WTC11 (cell line): Measurements from ENCODE around the gene TSKU. TPM values are rescaled to one million over a fixed set of nuclear protein-coding genes. Genes with fewer than 3 reads are reported as not detected.

Experiments
- ATAC-seq: fragments of 200-7000 bp; cut with Tn5 transposase; 2 replicates; pipeline ENCODE4 v1.10.0; 2021; ENCODE audit warnings: mild to moderate bottlenecking, moderate library complexity
- CTCF ChIA-PET: fragments of 300-600 bp; sonication (Branson Sonifier 250); formaldehyde crosslinking; loops from one replicate; lab custom pipeline; 2021; ENCODE audit warnings: antibody characterized with exemption; lab: Charles Lee
- POLR2A ChIA-PET: fragments of 350-600 bp; sonication (Branson Sonifier 250); formaldehyde crosslinking; loops from one replicate; lab custom pipeline; 2021; ENCODE audit warnings: antibody characterized with exemption; lab: Charles Lee
- DNase-seq: peaks from one replicate; pipeline ENCODE4 v3.0.0; 2021; ENCODE audit warnings: low spot score
- H3K27ac Mint-ChIP-seq: 2 replicates; pipeline ENCODE4 v1.8.0; 2021; ENCODE audit warnings: mixed read lengths
- H3K27me3 Mint-ChIP-seq: 2 replicates; pipeline ENCODE4 v1.8.0; 2021; ENCODE audit warnings: low read depth, mild to moderate bottlenecking, moderate library complexity, mixed read lengths
- H3K36me3 Mint-ChIP-seq: 2 replicates; pipeline ENCODE4 v1.8.0; 2021; ENCODE audit warnings: mixed read lengths
- H3K4me1 Mint-ChIP-seq: 2 replicates; pipeline ENCODE4 v1.8.0; 2022; ENCODE audit warnings: mixed read lengths
- H3K4me3 Mint-ChIP-seq: 2 replicates; pipeline ENCODE4 v1.8.0; 2021; ENCODE audit warnings: mild to moderate bottlenecking, moderate library complexity, mixed read lengths
- H3K9me3 Mint-ChIP-seq: 2 replicates; pipeline ENCODE4 v1.8.0; 2021; ENCODE audit warnings: mixed read lengths
- CREB1 ChIP-seq: sonication (generic); formaldehyde crosslinking; IDR thresholded peaks from 2 replicates; pipeline ENCODE4 v1.8.0; 2023; ENCODE audit warnings: mild to moderate bottlenecking, missing genetic modification reagents
- ETV6 ChIP-seq: sonication (generic); formaldehyde crosslinking; IDR thresholded peaks from 2 replicates; pipeline ENCODE4 v1.8.1; 2022; ENCODE audit warnings: mild to moderate bottlenecking, missing genetic modification reagents
- FOXJ3 ChIP-seq: sonication (generic); formaldehyde crosslinking; IDR thresholded peaks from 2 replicates; pipeline ENCODE4 v1.9.0; 2021; ENCODE audit warnings: missing genetic modification reagents, mild to moderate bottlenecking, borderline replicate concordance
- IRF2 ChIP-seq: sonication (generic); formaldehyde crosslinking; IDR thresholded peaks from 2 replicates; pipeline ENCODE4 v1.8.0; 2022; ENCODE audit warnings: low read depth, missing genetic modification reagents, borderline replicate concordance
- KAT7 ChIP-seq: sonication (generic); formaldehyde crosslinking; IDR thresholded peaks from 2 replicates; pipeline ENCODE4 v1.8.1; 2023; ENCODE audit warnings: missing genetic modification reagents, mild to moderate bottlenecking, borderline replicate concordance
- NFYB ChIP-seq: sonication (generic); formaldehyde crosslinking; conservative IDR thresholded peaks from 2 replicates; pipeline ENCODE4 v1.8.0; 2022; ENCODE audit warnings: low read depth, missing genetic modification reagents
- NR1H2 ChIP-seq: sonication (generic); formaldehyde crosslinking; IDR thresholded peaks from 2 replicates; pipeline ENCODE4 v1.9.0; 2021; ENCODE audit warnings: mild to moderate bottlenecking, moderate library complexity, missing genetic modification reagents
- OVOL2 ChIP-seq: fragments of 250-450 bp; sonication (Bioruptor Pico); IDR thresholded peaks from 2 replicates; pipeline ENCODE4 v1.9.0; 2021; ENCODE audit warnings: mild to moderate bottlenecking, borderline replicate concordance
- RORB ChIP-seq: fragments of 250-450 bp; sonication (Bioruptor Pico); IDR thresholded peaks from 2 replicates; pipeline ENCODE4 v1.9.0; 2021; ENCODE audit warnings: mild to moderate bottlenecking
- SOX15 ChIP-seq: fragments of 250-450 bp; sonication (Bioruptor Pico); IDR thresholded peaks from 2 replicates; pipeline ENCODE4 v1.9.0; 2021; ENCODE audit warnings: mild to moderate bottlenecking
- SP1 ChIP-seq: sonication (generic); formaldehyde crosslinking; conservative IDR thresholded peaks from 2 replicates; pipeline ENCODE4 v1.8.1; 2022; ENCODE audit warnings: missing genetic modification reagents
- TEAD1 ChIP-seq: sonication (generic); formaldehyde crosslinking; IDR thresholded peaks from 2 replicates; pipeline ENCODE4 v1.8.0; 2022; ENCODE audit warnings: mild to moderate bottlenecking, missing genetic modification reagents
- ZNF219 ChIP-seq: sonication (generic); formaldehyde crosslinking; IDR thresholded peaks from 2 replicates; pipeline ENCODE4 v1.8.0; 2023; ENCODE audit warnings: missing genetic modification reagents, mild to moderate bottlenecking, borderline replicate concordance
- ZNF423 ChIP-seq: fragments of 250-450 bp; sonication (Bioruptor Pico); IDR thresholded peaks from 2 replicates; pipeline ENCODE4 v2.1.2; 2022; ENCODE audit warnings: mild to moderate bottlenecking, moderate library complexity
- total RNA-seq: library from RNA; stranded (reverse); gene quantifications from 3 replicates; pipeline ENCODE4 v1.2.3, GENCODE V29; 2021
- TF ChIP-seq, protein P1 (sequence below): fragments of 250-450 bp; sonication (Bioruptor Pico); IDR thresholded peaks from 2 replicates; pipeline ENCODE4 v1.9.0; 2021; ENCODE audit warnings: mild to moderate bottlenecking
- TF ChIP-seq, protein P2 (sequence below): sonication (generic); formaldehyde crosslinking; IDR thresholded peaks from 2 replicates; pipeline ENCODE4 v1.8.1; 2023; ENCODE audit warnings: mild to moderate bottlenecking, missing genetic modification reagents, moderate library complexity
- TF ChIP-seq, protein P3 (sequence below): fragments of 250-450 bp; sonication (Bioruptor Pico); IDR thresholded peaks from 2 replicates; pipeline ENCODE4 v1.8.0; 2021; ENCODE audit warnings: mild to moderate bottlenecking
- TF ChIP-seq, protein P4 (sequence below): sonication (generic); formaldehyde crosslinking; conservative IDR thresholded peaks from 2 replicates; pipeline ENCODE4 v1.8.1; 2022; ENCODE audit warnings: mild to moderate bottlenecking, missing genetic modification reagents
- TF ChIP-seq, protein P5 (sequence below): sonication (generic); formaldehyde crosslinking; IDR thresholded peaks from 2 replicates; pipeline ENCODE4 v1.8.1; 2022; ENCODE audit warnings: mild to moderate bottlenecking, moderate library complexity, missing genetic modification reagents
- TF ChIP-seq, protein P6 (sequence below): sonication (generic); formaldehyde crosslinking; IDR thresholded peaks from 2 replicates; pipeline ENCODE4 v1.8.0; 2022; ENCODE audit warnings: missing genetic modification reagents
- TF ChIP-seq, protein P7 (sequence below): sonication (generic); formaldehyde crosslinking; IDR thresholded peaks from 2 replicates; pipeline ENCODE4 v1.8.0; 2022; ENCODE audit warnings: mild to moderate bottlenecking, missing genetic modification reagents

TSKU gene
- total RNA-seq, 1 experiment from 2014 or later = 30.3 TPM

DNA sequence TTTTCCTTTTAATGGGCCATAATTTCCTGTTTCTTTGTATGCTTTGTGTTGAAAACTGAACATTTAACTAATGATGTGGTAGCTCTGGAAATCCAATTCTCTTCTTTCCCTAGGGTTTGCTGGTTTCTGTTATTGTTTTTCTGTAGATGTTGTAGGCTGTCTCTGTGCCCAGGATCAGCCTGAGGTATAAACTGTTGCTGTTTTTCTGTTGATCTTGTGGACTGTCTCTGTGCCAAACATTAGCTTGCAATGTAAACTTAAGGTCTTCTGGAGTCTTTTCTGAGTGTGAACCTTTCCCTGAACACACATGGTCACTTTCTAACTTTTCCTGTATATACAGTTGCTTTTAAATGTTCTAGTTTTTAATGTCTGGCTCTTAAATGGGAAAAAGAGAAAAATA is 5.9 kb upstream of the TSKU start:
- TF ChIP-seq TEAD1 (CRISPR knock-in tag) = no peak
- TF ChIP-seq, protein P1, sequence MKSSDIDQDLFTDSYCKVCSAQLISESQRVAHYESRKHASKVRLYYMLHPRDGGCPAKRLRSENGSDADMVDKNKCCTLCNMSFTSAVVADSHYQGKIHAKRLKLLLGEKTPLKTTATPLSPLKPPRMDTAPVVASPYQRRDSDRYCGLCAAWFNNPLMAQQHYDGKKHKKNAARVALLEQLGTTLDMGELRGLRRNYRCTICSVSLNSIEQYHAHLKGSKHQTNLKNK = no peak
- no peak for TF ChIP-seq NR1H2 (CRISPR knock-in tag)
- no peak for TF ChIP-seq SP1 (CRISPR knock-in tag)
- no peak for TF ChIP-seq FOXJ3 (CRISPR knock-in tag)
- TF ChIP-seq, protein P2, sequence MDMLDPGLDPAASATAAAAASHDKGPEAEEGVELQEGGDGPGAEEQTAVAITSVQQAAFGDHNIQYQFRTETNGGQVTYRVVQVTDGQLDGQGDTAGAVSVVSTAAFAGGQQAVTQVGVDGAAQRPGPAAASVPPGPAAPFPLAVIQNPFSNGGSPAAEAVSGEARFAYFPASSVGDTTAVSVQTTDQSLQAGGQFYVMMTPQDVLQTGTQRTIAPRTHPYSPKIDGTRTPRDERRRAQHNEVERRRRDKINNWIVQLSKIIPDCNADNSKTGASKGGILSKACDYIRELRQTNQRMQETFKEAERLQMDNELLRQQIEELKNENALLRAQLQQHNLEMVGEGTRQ (CRISPR knock-in tag) = no peak
- TF ChIP-seq ZNF423 = no peak
- TF ChIP-seq, protein P3, sequence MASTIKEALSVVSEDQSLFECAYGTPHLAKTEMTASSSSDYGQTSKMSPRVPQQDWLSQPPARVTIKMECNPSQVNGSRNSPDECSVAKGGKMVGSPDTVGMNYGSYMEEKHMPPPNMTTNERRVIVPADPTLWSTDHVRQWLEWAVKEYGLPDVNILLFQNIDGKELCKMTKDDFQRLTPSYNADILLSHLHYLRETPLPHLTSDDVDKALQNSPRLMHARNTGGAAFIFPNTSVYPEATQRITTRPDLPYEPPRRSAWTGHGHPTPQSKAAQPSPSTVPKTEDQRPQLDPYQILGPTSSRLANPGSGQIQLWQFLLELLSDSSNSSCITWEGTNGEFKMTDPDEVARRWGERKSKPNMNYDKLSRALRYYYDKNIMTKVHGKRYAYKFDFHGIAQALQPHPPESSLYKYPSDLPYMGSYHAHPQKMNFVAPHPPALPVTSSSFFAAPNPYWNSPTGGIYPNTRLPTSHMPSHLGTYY (CRISPR knock-in tag) = no peak
- TF ChIP-seq, all 79 proteins: peak for 0
- H3K4me3 Mint-ChIP-seq = no peak overlapping the region
- H3K36me3 Mint-ChIP-seq = peaks cover 70% of the 10 kb centered on the region
- H3K27ac Mint-ChIP-seq = no peak overlapping the region
- DNase-seq (no peak), ATAC-seq (no peak)
- POLR2A ChIA-PET = no interaction called here
- CTCF ChIA-PET = no interaction called here
- peaks cover 61% of the 10 kb centered on the region for H3K9me3 Mint-ChIP-seq
- H3K4me1 Mint-ChIP-seq = peaks cover 48% of the 10 kb centered on the region
- peaks cover 31% of the 10 kb centered on the region for H3K27me3 Mint-ChIP-seq

DNA sequence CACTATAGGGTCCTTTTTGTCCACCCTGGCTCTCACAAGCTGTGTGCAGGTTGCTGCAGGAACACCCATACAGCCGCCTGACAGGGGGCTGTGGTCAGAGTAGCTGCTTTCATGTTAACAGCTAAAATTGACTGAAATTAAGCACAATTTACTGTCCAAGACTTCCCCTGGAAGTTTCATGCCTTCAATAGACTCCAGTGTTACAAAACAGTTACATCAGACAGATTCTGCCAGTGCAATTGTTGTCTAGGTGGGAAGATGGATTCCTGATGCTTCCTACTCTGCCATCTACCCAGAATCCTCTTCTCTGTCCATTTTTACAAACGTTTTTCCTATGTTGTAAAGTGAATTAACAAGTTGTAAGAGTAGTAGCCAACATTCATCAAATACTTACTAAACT is 5.3 kb upstream of the TSKU start:
- CTCF ChIA-PET = no interaction called here
- Mint-ChIP-seq H3K27ac (no peak overlapping the region), H3K4me3 (no peak overlapping the region), H3K4me1 (peaks cover 48% of the 10 kb centered on the region), H3K36me3 (peaks cover 70% of the 10 kb centered on the region), H3K27me3 (peaks cover 31% of the 10 kb centered on the region), H3K9me3 (peaks cover 61% of the 10 kb centered on the region)
- ATAC-seq = no peak
- POLR2A ChIA-PET = no interaction called here
- no peak for DNase-seq
- TF ChIP-seq ZNF219 (CRISPR knock-in tag) = no peak
- TF ChIP-seq, protein P4, sequence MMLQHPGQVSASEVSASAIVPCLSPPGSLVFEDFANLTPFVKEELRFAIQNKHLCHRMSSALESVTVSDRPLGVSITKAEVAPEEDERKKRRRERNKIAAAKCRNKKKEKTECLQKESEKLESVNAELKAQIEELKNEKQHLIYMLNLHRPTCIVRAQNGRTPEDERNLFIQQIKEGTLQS = no peak
- no peak for TF ChIP-seq SOX15 (CRISPR knock-in tag)
- no peak for TF ChIP-seq CREB1 (CRISPR knock-in tag)
- TF ChIP-seq ETV6 = no peak
- TF ChIP-seq, protein P5, sequence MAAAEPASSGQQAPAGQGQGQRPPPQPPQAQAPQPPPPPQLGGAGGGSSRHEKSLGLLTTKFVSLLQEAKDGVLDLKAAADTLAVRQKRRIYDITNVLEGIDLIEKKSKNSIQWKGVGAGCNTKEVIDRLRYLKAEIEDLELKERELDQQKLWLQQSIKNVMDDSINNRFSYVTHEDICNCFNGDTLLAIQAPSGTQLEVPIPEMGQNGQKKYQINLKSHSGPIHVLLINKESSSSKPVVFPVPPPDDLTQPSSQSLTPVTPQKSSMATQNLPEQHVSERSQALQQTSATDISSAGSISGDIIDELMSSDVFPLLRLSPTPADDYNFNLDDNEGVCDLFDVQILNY (CRISPR knock-in tag) = no peak
- no peak for TF ChIP-seq NFYB (CRISPR knock-in tag)

DNA sequence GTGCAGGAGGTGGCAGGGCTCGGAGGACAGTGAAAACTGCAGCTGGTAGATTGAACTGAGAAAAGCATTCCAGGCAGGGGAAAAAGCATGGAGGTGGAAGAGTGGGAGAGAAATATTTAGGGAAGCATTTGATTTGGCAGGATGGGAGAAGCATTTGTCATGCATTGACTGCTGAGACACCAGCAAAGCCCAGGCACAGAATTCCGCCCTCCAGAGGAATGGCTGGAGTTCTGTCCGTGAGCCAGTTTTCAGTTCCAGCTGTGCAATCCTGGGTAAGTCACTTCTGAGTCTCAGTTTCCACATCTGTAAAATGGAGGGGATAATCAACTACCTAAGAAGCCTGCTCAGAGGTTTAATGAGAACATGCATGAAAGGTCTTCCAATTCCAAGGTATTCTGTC is 4.3 kb upstream of the TSKU start:
- Mint-ChIP-seq H3K36me3 (peaks cover 70% of the 10 kb centered on the region), H3K4me3 (no peak overlapping the region), H3K9me3 (peaks cover 61% of the 10 kb centered on the region), H3K27me3 (peaks cover 31% of the 10 kb centered on the region), H3K27ac (no peak overlapping the region), H3K4me1 (peaks cover 41% of the 10 kb centered on the region)
- ChIA-PET CTCF (no interaction called here), POLR2A (no interaction called here)
- TF ChIP-seq, protein P6, sequence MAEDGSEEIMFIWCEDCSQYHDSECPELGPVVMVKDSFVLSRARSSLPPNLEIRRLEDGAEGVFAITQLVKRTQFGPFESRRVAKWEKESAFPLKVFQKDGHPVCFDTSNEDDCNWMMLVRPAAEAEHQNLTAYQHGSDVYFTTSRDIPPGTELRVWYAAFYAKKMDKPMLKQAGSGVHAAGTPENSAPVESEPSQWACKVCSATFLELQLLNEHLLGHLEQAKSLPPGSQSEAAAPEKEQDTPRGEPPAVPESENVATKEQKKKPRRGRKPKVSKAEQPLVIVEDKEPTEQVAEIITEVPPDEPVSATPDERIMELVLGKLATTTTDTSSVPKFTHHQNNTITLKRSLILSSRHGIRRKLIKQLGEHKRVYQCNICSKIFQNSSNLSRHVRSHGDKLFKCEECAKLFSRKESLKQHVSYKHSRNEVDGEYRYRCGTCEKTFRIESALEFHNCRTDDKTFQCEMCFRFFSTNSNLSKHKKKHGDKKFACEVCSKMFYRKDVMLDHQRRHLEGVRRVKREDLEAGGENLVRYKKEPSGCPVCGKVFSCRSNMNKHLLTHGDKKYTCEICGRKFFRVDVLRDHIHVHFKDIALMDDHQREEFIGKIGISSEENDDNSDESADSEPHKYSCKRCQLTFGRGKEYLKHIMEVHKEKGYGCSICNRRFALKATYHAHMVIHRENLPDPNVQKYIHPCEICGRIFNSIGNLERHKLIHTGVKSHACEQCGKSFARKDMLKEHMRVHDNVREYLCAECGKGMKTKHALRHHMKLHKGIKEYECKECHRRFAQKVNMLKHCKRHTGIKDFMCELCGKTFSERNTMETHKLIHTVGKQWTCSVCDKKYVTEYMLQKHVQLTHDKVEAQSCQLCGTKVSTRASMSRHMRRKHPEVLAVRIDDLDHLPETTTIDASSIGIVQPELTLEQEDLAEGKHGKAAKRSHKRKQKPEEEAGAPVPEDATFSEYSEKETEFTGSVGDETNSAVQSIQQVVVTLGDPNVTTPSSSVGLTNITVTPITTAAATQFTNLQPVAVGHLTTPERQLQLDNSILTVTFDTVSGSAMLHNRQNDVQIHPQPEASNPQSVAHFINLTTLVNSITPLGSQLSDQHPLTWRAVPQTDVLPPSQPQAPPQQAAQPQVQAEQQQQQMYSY (CRISPR knock-in tag) = no peak; the same call in 1 of the 2 replicates
- TF ChIP-seq FOXJ3 (CRISPR knock-in tag) = no peak
- no peak for TF ChIP-seq RORB (CRISPR knock-in tag)
- no peak for TF ChIP-seq KAT7 (CRISPR knock-in tag)
- TF ChIP-seq OVOL2 (CRISPR knock-in tag) = no peak
- no peak for TF ChIP-seq IRF2 (CRISPR knock-in tag)
- TF ChIP-seq, protein P7, sequence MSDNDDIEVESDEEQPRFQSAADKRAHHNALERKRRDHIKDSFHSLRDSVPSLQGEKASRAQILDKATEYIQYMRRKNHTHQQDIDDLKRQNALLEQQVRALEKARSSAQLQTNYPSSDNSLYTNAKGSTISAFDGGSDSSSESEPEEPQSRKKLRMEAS (CRISPR knock-in tag) = no peak
- DNase-seq (no peak), ATAC-seq (no peak)
